Kidney epithelial cell (primary cell): Measurements from ENCODE around the gene TGFBR2. TPM values are rescaled to one million over a fixed set of nuclear protein-coding genes. Genes with fewer than 3 reads are reported as not detected.

Experiments
- DNase-seq: peaks from one replicate; pipeline ENCODE4 v3.0.0-alpha.2; 2010; ENCODE audit warnings: low read depth
- H3K27me3 ChIP-seq: 2 replicates; pipeline ENCODE4 v1.6.0; 2011; ENCODE audit warnings: low read length; ENCODE audit not compliant: control insufficient read depth, insufficient read depth
- H3K36me3 ChIP-seq: 2 replicates; pipeline ENCODE4 v1.5.1; 2011; ENCODE audit warnings: low read length; ENCODE audit not compliant: control insufficient read depth, insufficient read depth
- H3K4me3 ChIP-seq: 2 replicates; pipeline ENCODE4 v1.5.1; 2011; ENCODE audit warnings: low read depth, mild to moderate bottlenecking, control low read depth, low read length
- total RNA-seq: library from RNA; depleted of rRNA; stranded (reverse); fragments of >200 nt; gene quantifications from 2 replicates; pipeline ENCODE4 v1.2.3, GENCODE V29; 2015
- TF ChIP-seq, protein P1 (sequence below): IDR thresholded peaks from 2 replicates; pipeline ENCODE4 v1.5.1; 2011; ENCODE audit warnings: mild to moderate bottlenecking, moderate library complexity, low read length, control low read depth, inconsistent platforms; ENCODE audit not compliant: insufficient read depth, poor library complexity, severe bottlenecking

The TGFBR2 gene
- total RNA-seq, 1 donor from 2014 or later: 33.4 TPM

DNA sequence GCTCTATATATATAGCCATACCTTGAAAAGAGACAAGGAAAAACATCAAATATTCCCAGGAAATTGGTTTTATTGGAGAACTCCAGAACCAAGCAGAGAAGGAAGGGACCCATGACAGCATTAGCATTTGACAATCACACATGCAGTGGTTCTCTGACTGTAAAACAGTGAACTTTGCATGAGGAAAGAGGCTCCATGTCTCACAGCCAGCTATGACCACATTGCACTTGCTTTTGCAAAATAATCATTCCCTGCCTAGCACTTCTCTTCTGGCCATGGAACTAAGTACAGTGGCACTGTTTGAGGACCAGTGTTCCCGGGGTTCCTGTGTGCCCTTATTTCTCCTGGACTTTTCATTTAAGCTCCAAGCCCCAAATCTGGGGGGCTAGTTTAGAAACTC is 85.5 kb downstream of the TGFBR2 start:
- Histone ChIP-seq H3K4me3 (no peak overlapping the region), H3K27me3 (no peaks in the 10 kb centered on the region), H3K36me3 (peaks cover 3% of the 10 kb centered on the region)
- DNase-seq: no peak
- TF ChIP-seq, protein P1, sequence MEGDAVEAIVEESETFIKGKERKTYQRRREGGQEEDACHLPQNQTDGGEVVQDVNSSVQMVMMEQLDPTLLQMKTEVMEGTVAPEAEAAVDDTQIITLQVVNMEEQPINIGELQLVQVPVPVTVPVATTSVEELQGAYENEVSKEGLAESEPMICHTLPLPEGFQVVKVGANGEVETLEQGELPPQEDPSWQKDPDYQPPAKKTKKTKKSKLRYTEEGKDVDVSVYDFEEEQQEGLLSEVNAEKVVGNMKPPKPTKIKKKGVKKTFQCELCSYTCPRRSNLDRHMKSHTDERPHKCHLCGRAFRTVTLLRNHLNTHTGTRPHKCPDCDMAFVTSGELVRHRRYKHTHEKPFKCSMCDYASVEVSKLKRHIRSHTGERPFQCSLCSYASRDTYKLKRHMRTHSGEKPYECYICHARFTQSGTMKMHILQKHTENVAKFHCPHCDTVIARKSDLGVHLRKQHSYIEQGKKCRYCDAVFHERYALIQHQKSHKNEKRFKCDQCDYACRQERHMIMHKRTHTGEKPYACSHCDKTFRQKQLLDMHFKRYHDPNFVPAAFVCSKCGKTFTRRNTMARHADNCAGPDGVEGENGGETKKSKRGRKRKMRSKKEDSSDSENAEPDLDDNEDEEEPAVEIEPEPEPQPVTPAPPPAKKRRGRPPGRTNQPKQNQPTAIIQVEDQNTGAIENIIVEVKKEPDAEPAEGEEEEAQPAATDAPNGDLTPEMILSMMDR: no peak

GRCh38 chr3:30692498-30693130 is 86.2 kb downstream of the TGFBR2 start:
- H3K4me3 ChIP-seq: no peak overlapping the region
- DNase-seq: no peak
- H3K36me3 ChIP-seq: peaks cover 3% of the 10 kb centered on the region
- TF ChIP-seq, protein P1: no peak
- no peaks in the 10 kb centered on the region for H3K27me3 ChIP-seq

GRCh38 chr3:30693470-30694120 is 87.2 kb downstream of the TGFBR2 start:
- H3K4me3 ChIP-seq: no peak overlapping the region
- no peaks in the 10 kb centered on the region for H3K27me3 ChIP-seq
- H3K36me3 ChIP-seq: peaks cover 3% of the 10 kb centered on the region
- DNase-seq: peak; percentile 21
- TF ChIP-seq, protein P1: peak; percentile 77

GRCh38 chr3:30694148-30694547 is 87.7 kb downstream of the TGFBR2 start:
- TF ChIP-seq, protein P1: no peak
- DNase-seq: no peak
- peaks cover 3% of the 10 kb centered on the region for H3K36me3 ChIP-seq

DNA sequence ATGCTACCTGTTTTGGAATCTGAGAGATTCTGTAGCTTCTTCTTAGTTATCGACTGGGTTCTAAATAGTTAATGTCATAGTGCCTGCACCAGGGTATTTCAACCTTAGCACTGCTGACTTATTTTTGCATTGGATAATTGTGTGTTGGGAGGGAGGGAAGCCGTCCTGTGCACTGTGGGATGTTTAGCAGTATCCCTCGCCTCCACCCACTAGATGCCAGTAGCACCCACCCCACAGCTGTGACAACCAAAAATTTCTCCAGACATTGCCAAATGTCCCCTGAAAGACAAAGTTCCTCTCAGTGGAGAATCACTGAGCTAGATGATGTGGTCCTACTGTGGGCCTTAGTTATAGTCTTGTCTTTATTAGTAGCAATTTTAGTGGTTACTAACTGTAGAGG is 88.3 kb downstream of the TGFBR2 start:
- peaks cover 3% of the 10 kb centered on the region for H3K36me3 ChIP-seq
- no peak overlapping the region for H3K4me3 ChIP-seq
- DNase-seq: no peak
- no peaks in the 10 kb centered on the region for H3K27me3 ChIP-seq
- TF ChIP-seq, protein P1: no peak

More at GRCh38 chr3:30694148-30694547, 87.7 kb downstream of the TGFBR2 start:
- Histone ChIP-seq H3K4me3 (no peak overlapping the region), H3K27me3 (no peaks in the 10 kb centered on the region)
